ENCODE measurements around the gene EBPL. TPM values are rescaled to one million over a fixed set of nuclear protein-coding genes. Genes with fewer than 3 reads are reported as not detected.

The EBPL gene
- total RNA-seq, 4 donors from 2014 or later: 6.7 to 21.6 (median 19.2) TPM

DNA sequence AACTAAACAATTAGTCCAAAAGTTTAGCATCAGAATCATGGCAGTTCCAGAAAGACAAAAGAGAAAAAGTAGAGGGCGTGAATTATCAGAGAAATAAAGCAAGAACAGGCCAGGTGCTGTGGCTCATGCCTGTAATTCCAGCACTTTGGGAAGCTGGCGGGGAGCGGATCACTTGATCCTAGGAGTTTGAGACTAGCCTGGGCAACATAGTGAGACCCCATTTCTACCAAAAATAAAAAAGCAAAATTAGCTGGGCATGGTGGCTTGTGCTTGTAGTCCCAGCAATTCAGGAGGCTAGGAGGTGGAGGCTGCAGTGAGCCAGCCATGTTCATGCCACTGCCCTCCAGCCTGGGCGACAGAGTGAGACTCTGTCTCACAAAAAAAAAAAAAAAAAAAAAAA is 44.6 kb downstream of the EBPL start:
- no peak overlapping the region for H3K4me3 ChIP-seq
- DNase-seq: no peak
- H3K4me1 ChIP-seq: no peaks in the 10 kb centered on the region
- H3K27me3 ChIP-seq: no peaks in the 10 kb centered on the region
- TF ChIP-seq POLR2A (IDR thresholded peaks at IDR 0.05): no peak
- TF ChIP-seq, protein P1, sequence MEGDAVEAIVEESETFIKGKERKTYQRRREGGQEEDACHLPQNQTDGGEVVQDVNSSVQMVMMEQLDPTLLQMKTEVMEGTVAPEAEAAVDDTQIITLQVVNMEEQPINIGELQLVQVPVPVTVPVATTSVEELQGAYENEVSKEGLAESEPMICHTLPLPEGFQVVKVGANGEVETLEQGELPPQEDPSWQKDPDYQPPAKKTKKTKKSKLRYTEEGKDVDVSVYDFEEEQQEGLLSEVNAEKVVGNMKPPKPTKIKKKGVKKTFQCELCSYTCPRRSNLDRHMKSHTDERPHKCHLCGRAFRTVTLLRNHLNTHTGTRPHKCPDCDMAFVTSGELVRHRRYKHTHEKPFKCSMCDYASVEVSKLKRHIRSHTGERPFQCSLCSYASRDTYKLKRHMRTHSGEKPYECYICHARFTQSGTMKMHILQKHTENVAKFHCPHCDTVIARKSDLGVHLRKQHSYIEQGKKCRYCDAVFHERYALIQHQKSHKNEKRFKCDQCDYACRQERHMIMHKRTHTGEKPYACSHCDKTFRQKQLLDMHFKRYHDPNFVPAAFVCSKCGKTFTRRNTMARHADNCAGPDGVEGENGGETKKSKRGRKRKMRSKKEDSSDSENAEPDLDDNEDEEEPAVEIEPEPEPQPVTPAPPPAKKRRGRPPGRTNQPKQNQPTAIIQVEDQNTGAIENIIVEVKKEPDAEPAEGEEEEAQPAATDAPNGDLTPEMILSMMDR (IDR thresholded peaks at IDR 0.05): no peak
- H3K36me3 ChIP-seq: no peaks in the 10 kb centered on the region
- no peaks in the 10 kb centered on the region for H3K9me3 ChIP-seq
- no peak overlapping the region for H3K27ac ChIP-seq

DNA sequence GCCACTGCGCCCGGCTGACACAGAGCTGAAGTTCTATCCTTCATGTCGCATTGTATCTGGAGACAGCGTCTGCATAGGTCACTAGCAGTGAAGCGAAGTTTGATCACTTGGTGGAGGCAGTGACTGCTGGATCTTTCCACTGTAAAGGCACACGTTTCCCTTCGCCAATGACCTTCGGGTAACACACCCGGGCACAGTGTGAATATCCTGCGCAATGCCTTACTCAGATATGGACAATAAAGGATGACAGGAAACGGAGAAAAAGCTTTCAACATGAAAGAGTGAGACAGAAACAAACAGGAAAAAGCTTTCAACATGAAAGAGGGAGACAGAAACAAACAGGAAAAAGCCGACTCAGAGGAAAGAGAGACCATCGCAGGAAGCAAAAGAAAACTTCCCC is 45.8 kb downstream of the EBPL start:
- Histone ChIP-seq H3K9me3 (no peaks in the 10 kb centered on the region), H3K27ac (no peak overlapping the region), H3K4me3 (no peak overlapping the region), H3K36me3 (no peaks in the 10 kb centered on the region), H3K4me1 (no peaks in the 10 kb centered on the region), H3K27me3 (no peaks in the 10 kb centered on the region)
- TF ChIP-seq, protein P1 (IDR thresholded peaks at IDR 0.05): no peak
- no peak for TF ChIP-seq POLR2A (IDR thresholded peaks at IDR 0.05)
- no peak for DNase-seq

DNA sequence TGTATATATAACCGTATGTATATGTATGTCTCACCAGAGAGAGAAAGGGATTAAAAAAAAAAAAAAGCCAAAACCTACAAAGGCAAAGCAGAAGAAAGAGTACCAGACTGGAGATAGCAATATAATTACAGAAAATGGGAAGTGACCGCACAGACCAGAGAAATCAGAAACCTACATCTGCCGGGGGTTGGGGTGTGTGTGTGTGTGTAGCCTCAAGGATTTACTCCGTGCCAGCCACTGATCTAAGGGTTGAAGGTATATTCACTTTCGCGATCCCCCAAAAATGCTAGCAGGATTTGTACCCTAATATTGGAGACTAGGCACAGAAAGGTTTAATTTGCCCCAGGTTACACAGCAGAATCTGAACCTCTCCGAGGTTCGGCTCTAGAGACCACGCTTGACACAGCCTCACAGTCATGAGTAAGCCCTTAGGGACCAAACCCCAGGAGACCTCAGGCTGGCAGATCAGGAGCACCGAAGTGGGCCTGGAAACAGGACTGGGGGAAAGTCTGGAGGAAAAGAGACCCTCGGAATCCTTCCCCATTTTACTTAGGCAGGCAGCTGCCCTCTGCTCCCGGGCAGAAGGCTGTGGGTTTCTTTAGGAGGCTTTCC is 48.1 kb downstream of the EBPL start:
- H3K27ac ChIP-seq: no peak overlapping the region
- H3K4me1 ChIP-seq: no peaks in the 10 kb centered on the region
- no peaks in the 10 kb centered on the region for H3K27me3 ChIP-seq
- peak overlapping the region in 2 of 4 donors; percentile 12 to 18 for H3K4me3 ChIP-seq
- no peaks in the 10 kb centered on the region for H3K9me3 ChIP-seq
- TF ChIP-seq, protein P1 (IDR thresholded peaks at IDR 0.05): no peak
- TF ChIP-seq POLR2A (IDR thresholded peaks at IDR 0.05): no peak
- H3K36me3 ChIP-seq: no peaks in the 10 kb centered on the region
- peak in 1 of 3 donors; percentile 28 for DNase-seq

DNA sequence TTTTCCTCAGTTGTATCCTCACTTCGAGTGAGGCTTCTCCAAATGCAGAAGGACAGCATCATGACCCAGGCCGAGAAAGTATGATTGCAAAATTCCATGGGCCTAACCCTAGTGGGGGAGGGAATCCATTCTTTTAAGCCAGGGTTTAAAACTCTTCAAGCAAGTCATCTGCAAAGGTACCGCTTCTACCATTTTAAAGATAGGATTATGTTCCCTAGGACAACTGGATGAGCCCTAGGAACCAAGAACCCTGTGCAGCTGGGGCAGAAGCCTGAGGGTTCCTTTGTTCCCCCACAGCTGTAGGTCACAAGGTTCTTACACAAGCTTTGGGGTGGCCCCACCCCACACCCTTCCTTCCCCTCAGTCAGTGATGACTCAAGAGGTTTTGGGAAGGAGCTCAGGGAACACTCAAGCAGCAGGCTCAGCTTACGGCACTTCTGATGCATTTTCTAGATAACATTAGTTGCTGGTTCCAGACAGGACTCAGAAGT is 49.4 kb downstream of the EBPL start:
- Histone ChIP-seq H3K9me3 (no peaks in the 10 kb centered on the region), H3K27me3 (no peaks in the 10 kb centered on the region), H3K4me3 (no peak overlapping the region), H3K27ac (no peak overlapping the region), H3K4me1 (no peaks in the 10 kb centered on the region), H3K36me3 (no peaks in the 10 kb centered on the region)
- DNase-seq: peak in 1 of 3 donors; percentile 56
- no peak for TF ChIP-seq POLR2A (IDR thresholded peaks at IDR 0.05)
- TF ChIP-seq, protein P1 (IDR thresholded peaks at IDR 0.05): no peak

DNA sequence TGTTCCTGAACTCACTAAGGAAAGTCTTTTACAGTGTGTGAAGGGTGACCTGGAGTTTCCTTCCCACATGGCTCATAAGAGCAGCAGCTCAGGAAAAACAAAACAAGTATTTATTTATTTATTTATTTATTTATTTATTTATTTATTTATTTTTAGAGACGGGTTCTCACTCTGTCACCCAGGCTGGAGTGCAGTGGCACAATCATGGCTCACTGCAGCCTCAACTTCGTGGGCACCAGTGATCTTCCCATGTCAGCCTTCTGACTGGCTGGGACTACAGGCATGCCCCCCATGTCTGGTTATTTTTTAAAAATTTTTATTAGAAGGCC is 52.6 kb downstream of the EBPL start:
- TF ChIP-seq, protein P1 (IDR thresholded peaks at IDR 0.05): no peak
- TF ChIP-seq POLR2A (IDR thresholded peaks at IDR 0.05): no peak
- no peaks in the 10 kb centered on the region for H3K9me3 ChIP-seq
- H3K4me3 ChIP-seq: no peak overlapping the region
- H3K27me3 ChIP-seq: no peaks in the 10 kb centered on the region
- DNase-seq: no peak
- H3K4me1 ChIP-seq: no peaks in the 10 kb centered on the region
- no peaks in the 10 kb centered on the region for H3K36me3 ChIP-seq
- H3K27ac ChIP-seq: no peak overlapping the region
